ENCODE measurements around the gene MYT1. TPM values are rescaled to one million over a fixed set of nuclear protein-coding genes. Genes with fewer than 3 reads are reported as not detected.

The MYT1 gene
- total and polyA plus RNA-seq, 2 of the 13 experiments (the other 11 are each of a cell fraction or from before 2014, with no cell fraction given): 0.58 to 2.5 TPM

DNA sequence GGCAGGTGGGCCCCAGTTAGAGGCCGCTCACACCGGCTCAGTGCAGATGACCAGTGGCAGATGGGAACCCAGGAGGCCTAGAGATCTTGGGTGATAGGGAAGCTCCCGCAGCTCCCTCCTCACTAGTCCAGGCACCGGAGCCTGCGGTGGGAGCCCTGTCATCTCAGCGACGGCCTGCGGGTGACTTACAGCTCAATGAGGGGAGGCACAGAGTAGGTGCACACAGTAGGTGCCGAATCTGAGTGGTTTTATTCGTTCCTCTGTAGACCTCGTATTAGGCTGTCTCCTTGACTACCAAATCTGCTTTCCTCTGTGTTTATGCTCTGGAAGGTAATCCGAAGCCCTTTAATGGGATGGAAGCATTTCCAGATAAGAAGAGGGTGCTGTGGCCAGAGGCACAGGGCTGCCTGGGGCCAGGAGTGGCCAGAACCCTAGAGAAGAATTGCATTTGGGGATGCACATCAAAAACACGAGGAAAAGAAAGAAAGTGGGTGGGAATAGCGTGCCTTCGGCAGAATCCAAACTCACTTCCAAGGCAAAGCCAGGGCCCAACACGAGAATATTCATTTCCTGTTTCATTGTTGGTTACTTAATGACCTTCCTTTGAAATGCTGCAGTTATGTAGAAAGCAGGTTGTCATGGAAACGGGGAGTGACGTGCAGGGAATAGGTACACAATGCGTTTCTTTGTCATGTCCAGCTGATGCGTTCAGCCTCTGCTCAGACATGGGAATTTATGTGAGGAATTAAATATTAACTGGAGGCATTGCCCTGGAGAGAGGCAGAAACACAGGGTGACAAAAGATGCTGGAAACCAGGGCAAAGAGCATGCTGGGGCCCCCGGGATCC is 24.7 kb downstream of the MYT1 start (continued):
- TF ChIP-seq, protein P1, sequence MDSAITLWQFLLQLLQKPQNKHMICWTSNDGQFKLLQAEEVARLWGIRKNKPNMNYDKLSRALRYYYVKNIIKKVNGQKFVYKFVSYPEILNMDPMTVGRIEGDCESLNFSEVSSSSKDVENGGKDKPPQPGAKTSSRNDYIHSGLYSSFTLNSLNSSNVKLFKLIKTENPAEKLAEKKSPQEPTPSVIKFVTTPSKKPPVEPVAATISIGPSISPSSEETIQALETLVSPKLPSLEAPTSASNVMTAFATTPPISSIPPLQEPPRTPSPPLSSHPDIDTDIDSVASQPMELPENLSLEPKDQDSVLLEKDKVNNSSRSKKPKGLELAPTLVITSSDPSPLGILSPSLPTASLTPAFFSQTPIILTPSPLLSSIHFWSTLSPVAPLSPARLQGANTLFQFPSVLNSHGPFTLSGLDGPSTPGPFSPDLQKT (CRISPR knock-in tag; IDR thresholded peaks at IDR 0.05; ENCODE audit: borderline replicate concordance): no peak
- TF ChIP-seq, protein P2, sequence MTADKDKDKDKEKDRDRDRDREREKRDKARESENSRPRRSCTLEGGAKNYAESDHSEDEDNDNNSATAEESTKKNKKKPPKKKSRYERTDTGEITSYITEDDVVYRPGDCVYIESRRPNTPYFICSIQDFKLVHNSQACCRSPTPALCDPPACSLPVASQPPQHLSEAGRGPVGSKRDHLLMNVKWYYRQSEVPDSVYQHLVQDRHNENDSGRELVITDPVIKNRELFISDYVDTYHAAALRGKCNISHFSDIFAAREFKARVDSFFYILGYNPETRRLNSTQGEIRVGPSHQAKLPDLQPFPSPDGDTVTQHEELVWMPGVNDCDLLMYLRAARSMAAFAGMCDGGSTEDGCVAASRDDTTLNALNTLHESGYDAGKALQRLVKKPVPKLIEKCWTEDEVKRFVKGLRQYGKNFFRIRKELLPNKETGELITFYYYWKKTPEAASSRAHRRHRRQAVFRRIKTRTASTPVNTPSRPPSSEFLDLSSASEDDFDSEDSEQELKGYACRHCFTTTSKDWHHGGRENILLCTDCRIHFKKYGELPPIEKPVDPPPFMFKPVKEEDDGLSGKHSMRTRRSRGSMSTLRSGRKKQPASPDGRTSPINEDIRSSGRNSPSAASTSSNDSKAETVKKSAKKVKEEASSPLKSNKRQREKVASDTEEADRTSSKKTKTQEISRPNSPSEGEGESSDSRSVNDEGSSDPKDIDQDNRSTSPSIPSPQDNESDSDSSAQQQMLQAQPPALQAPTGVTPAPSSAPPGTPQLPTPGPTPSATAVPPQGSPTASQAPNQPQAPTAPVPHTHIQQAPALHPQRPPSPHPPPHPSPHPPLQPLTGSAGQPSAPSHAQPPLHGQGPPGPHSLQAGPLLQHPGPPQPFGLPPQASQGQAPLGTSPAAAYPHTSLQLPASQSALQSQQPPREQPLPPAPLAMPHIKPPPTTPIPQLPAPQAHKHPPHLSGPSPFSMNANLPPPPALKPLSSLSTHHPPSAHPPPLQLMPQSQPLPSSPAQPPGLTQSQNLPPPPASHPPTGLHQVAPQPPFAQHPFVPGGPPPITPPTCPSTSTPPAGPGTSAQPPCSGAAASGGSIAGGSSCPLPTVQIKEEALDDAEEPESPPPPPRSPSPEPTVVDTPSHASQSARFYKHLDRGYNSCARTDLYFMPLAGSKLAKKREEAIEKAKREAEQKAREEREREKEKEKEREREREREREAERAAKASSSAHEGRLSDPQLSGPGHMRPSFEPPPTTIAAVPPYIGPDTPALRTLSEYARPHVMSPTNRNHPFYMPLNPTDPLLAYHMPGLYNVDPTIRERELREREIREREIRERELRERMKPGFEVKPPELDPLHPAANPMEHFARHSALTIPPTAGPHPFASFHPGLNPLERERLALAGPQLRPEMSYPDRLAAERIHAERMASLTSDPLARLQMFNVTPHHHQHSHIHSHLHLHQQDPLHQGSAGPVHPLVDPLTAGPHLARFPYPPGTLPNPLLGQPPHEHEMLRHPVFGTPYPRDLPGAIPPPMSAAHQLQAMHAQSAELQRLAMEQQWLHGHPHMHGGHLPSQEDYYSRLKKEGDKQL (CRISPR knock-in tag; IDR thresholded peaks at IDR 0.05; ENCODE audit: low read depth): no peak; the same call in 1 of the 2 replicates
- TF ChIP-seq ZNF589 (CRISPR knock-in tag; conservative IDR thresholded peaks at IDR 0.05) (no peak), FOXC1 (CRISPR knock-in tag; IDR thresholded peaks at IDR 0.05; ENCODE audit: borderline replicate concordance) (no peak), CBFB (CRISPR knock-in tag; IDR thresholded peaks at IDR 0.05) (no peak), ZSCAN9 (CRISPR knock-in tag; IDR thresholded peaks at IDR 0.05; ENCODE audit: borderline replicate concordance) (no peak; the same call in none of the 2 replicates), HNF4G (IDR thresholded peaks at IDR 0.05; ENCODE audit: borderline replicate concordance, low read depth, low read length) (peak; percentile 78; the same call in 1 of the 2 replicates), HNF4G (CRISPR knock-in tag; IDR thresholded peaks at IDR 0.05; ENCODE audit: borderline replicate concordance, low read depth) (peak; percentile 59; the same call in 1 of the 2 replicates), FOXK1 (CRISPR knock-in tag; IDR thresholded peaks at IDR 0.05; ENCODE audit: borderline replicate concordance, low read depth) (peak; percentile 91), ZNF7 (CRISPR knock-in tag; IDR thresholded peaks at IDR 0.05) (no peak), TAF15 (IDR thresholded peaks at IDR 0.05; ENCODE audit: low read depth, low read length, poor library complexity, severe bottlenecking) (no peak), ZNF136 (CRISPR knock-in tag; IDR thresholded peaks at IDR 0.05; ENCODE audit: low read depth) (peak; percentile 89; the same call in 1 of the 2 replicates), YY1 (IDR thresholded peaks at IDR 0.05; ENCODE audit: insufficient read depth, insufficient replicate concordance, low read depth, low read length) (peak; percentile 53), ATF1 (CRISPR knock-in tag; IDR thresholded peaks at IDR 0.05) (peak; percentile 80)
- TF ChIP-seq, protein P3, sequence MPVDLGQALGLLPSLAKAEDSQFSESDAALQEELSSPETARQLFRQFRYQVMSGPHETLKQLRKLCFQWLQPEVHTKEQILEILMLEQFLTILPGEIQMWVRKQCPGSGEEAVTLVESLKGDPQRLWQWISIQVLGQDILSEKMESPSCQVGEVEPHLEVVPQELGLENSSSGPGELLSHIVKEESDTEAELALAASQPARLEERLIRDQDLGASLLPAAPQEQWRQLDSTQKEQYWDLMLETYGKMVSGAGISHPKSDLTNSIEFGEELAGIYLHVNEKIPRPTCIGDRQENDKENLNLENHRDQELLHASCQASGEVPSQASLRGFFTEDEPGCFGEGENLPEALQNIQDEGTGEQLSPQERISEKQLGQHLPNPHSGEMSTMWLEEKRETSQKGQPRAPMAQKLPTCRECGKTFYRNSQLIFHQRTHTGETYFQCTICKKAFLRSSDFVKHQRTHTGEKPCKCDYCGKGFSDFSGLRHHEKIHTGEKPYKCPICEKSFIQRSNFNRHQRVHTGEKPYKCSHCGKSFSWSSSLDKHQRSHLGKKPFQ (CRISPR knock-in tag; IDR thresholded peaks at IDR 0.05; ENCODE audit: insufficient replicate concordance): no peak
- TF ChIP-seq, protein P4, sequence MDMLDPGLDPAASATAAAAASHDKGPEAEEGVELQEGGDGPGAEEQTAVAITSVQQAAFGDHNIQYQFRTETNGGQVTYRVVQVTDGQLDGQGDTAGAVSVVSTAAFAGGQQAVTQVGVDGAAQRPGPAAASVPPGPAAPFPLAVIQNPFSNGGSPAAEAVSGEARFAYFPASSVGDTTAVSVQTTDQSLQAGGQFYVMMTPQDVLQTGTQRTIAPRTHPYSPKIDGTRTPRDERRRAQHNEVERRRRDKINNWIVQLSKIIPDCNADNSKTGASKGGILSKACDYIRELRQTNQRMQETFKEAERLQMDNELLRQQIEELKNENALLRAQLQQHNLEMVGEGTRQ (IDR thresholded peaks at IDR 0.05; ENCODE audit: low read depth, low read length): no peak
- TF ChIP-seq, protein P4 (CRISPR knock-in tag; IDR thresholded peaks at IDR 0.05; ENCODE audit: borderline replicate concordance): no peak

All from HepG2 (cell line).